ENCODE data around the gene NOLC1. TPM values are rescaled to one million over a fixed set of nuclear protein-coding genes. Genes with fewer than 3 reads are reported as not detected.
A peak's percentile ranks its signal among the peaks of the same experiment; 100 is the strongest.

The NOLC1 gene
- polyA plus RNA-seq (2013, experiment 1 of 2) = 45.7 TPM
- 46.3 TPM for polyA plus RNA-seq (2013, experiment 2 of 2)

- peak within 1 kb of the TSS; percentile 5 for H4K91ac ChIP-seq (ENCODE audit: low read length)
- H3K9ac ChIP-seq (ENCODE audit: low read length) = peak within 1 kb of the TSS; percentile 98
- 5% methylated on average over 59 of the region's 59 CpGs for WGBS
These were observed at the start of gene NOLC1 for GRCh38 chr10:102151774-102152544. Gene NOLC1, plus strand, starts transcription at chr10:102152389. Its CDS starts 22 bp downstream, at chr10:102152411.

GRCh38 chr10:102102421-102102820, 49.8 kb upstream of the NOLC1 start:
- no peak overlapping the region for H2BK12ac ChIP-seq (ENCODE audit: low read length in 2 of 2)
- H3K4me1 ChIP-seq (ENCODE audit: control insufficient read depth, insufficient read depth, low read depth, low read length) = peaks cover 5% of the 10 kb centered on the region
- no peak overlapping the region for H3K14ac ChIP-seq (ENCODE audit: low read length in 2 of 2)
- no peak overlapping the region for H2BK120ac ChIP-seq (ENCODE audit: low read depth, low read length)
- H3K18ac ChIP-seq (ENCODE audit: low read depth in 1 of 2, low read length in 2 of 2) = no peak overlapping the region
- no peak overlapping the region for H3K27ac ChIP-seq (ENCODE audit: low read length, poor library complexity, severe bottlenecking)
- H4K8ac ChIP-seq (ENCODE audit: low read length) = no peak overlapping the region
- H2AFZ ChIP-seq (ENCODE audit: low read depth, low read length) = no peak overlapping the region
- H3K36me3 ChIP-seq (ENCODE audit: control insufficient read depth in 1 of 2, insufficient read depth in 2 of 2, low read depth in 1 of 2, low read length in 2 of 2) = peaks cover 31 to 37% of the 10 kb centered on the region in 2 experiments
- no peaks in the 10 kb centered on the region for H3K27me3 ChIP-seq (ENCODE audit: control insufficient read depth in 1 of 2, insufficient read depth in 1 of 2, low read length in 2 of 2)
- 87% methylated on average over 1 of the region's 1 CpG for WGBS
- H2BK15ac ChIP-seq (ENCODE audit: low read depth, poor library complexity, severe bottlenecking) = no peak overlapping the region
- no peak overlapping the region for H2AK5ac ChIP-seq (ENCODE audit: low read length, severe bottlenecking)
- no peak overlapping the region for H3K4me3 ChIP-seq (ENCODE audit: insufficient read depth in 1 of 2, low read depth in 1 of 2, low read length in 2 of 2)
- H3K9me3 ChIP-seq (ENCODE audit: control insufficient read depth, low read length) = no peaks in the 10 kb centered on the region
- H3K9ac ChIP-seq (ENCODE audit: low read length) = no peak overlapping the region
- H3K4ac ChIP-seq (ENCODE audit: low read depth in 1 of 2, low read length in 2 of 2) = no peak overlapping the region
- DNase-seq = no peak
- H3K4me2 ChIP-seq (ENCODE audit: low read length, poor library complexity, severe bottlenecking) = no peak overlapping the region
- no peak overlapping the region for H2BK5ac ChIP-seq (ENCODE audit: low read depth, low read length, poor library complexity, severe bottlenecking)
- H3K79me1 ChIP-seq (replicated peaks; ENCODE audit: low read length, poor library complexity, severe bottlenecking) = peaks cover 17% of the 10 kb centered on the region
- no peak overlapping the region for H4K91ac ChIP-seq (ENCODE audit: low read length)
- H3K23ac ChIP-seq (ENCODE audit: low read length in 2 of 2) = no peak overlapping the region

More at GRCh38 chr10:102151774-102152544, at the start of gene NOLC1:
- H3K27ac ChIP-seq (ENCODE audit: low read length, poor library complexity, severe bottlenecking) = peak within 1 kb of the TSS; percentile 94
- peaks cover 10% of the 10 kb centered on the region for H3K4me1 ChIP-seq (ENCODE audit: control insufficient read depth, insufficient read depth, low read depth, low read length)
- H3K4me2 ChIP-seq (ENCODE audit: low read length, poor library complexity, severe bottlenecking) = peak within 1 kb of the TSS; percentile 74
- H3K18ac ChIP-seq (ENCODE audit: low read depth in 1 of 2, low read length in 2 of 2) = peak within 1 kb of the TSS in 1 of 2 experiments; percentile 96
- no peak within 1 kb of the TSS for H2BK15ac ChIP-seq (ENCODE audit: low read depth, poor library complexity, severe bottlenecking)
- peaks cover 40 to 61% of the 10 kb centered on the region in 2 experiments for H3K36me3 ChIP-seq (ENCODE audit: control insufficient read depth in 1 of 2, insufficient read depth in 2 of 2, low read depth in 1 of 2, low read length in 2 of 2)
- peak within 1 kb of the TSS in 1 of 2 experiments; percentile 85 for H3K14ac ChIP-seq (ENCODE audit: low read length in 2 of 2)
- H2AK5ac ChIP-seq (ENCODE audit: low read length, severe bottlenecking) = peak within 1 kb of the TSS; percentile 3
- no peak within 1 kb of the TSS for H4K8ac ChIP-seq (ENCODE audit: low read length)
- peak within 1 kb of the TSS in 1 of 2 experiments; percentile 96 for H3K23ac ChIP-seq (ENCODE audit: low read length in 2 of 2)
- peak within 1 kb of the TSS; percentile 72 to 98 for H3K4me3 ChIP-seq (ENCODE audit: insufficient read depth in 1 of 2, low read depth in 1 of 2, low read length in 2 of 2)
- no peaks in the 10 kb centered on the region for H3K9me3 ChIP-seq (ENCODE audit: control insufficient read depth, low read length)
- H2AFZ ChIP-seq (ENCODE audit: low read depth, low read length) = peak within 1 kb of the TSS; percentile 96
- peak within 1 kb of the TSS in 1 of 2 experiments; percentile 92 for H3K4ac ChIP-seq (ENCODE audit: low read depth in 1 of 2, low read length in 2 of 2)
- peak within 1 kb of the TSS in 1 of 2 experiments; percentile 29 for H2BK12ac ChIP-seq (ENCODE audit: low read length in 2 of 2)
- H3K79me1 ChIP-seq (replicated peaks; ENCODE audit: low read length, poor library complexity, severe bottlenecking) = peaks cover 16% of the 10 kb centered on the region
- H2BK5ac ChIP-seq (ENCODE audit: low read depth, low read length, poor library complexity, severe bottlenecking) = peak within 1 kb of the TSS; percentile 50
- peak; percentile 99 for DNase-seq
- no peaks in the 10 kb centered on the region for H3K27me3 ChIP-seq (ENCODE audit: control insufficient read depth in 1 of 2, insufficient read depth in 1 of 2, low read length in 2 of 2)
- H2BK120ac ChIP-seq (ENCODE audit: low read depth, low read length) = no peak within 1 kb of the TSS

- Histone ChIP-seq H3K27me3 (ENCODE audit: control insufficient read depth in 1 of 2, insufficient read depth in 1 of 2, low read length in 2 of 2) (no peaks in the 10 kb centered on the region), H4K8ac (ENCODE audit: low read length) (no peak overlapping the region), H3K9me3 (ENCODE audit: control insufficient read depth, low read length) (no peaks in the 10 kb centered on the region), H2BK12ac (ENCODE audit: low read length in 2 of 2) (no peak overlapping the region), H3K4me3 (ENCODE audit: insufficient read depth in 1 of 2, low read depth in 1 of 2, low read length in 2 of 2) (no peak overlapping the region), H2BK120ac (ENCODE audit: low read depth, low read length) (no peak overlapping the region), H2BK5ac (ENCODE audit: low read depth, low read length, poor library complexity, severe bottlenecking) (no peak overlapping the region), H3K79me1 (replicated peaks; ENCODE audit: low read length, poor library complexity, severe bottlenecking) (peaks cover 48% of the 10 kb centered on the region), H3K9ac (ENCODE audit: low read length) (no peak overlapping the region), H3K27ac (ENCODE audit: low read length, poor library complexity, severe bottlenecking) (no peak overlapping the region), H3K36me3 (ENCODE audit: control insufficient read depth in 1 of 2, insufficient read depth in 2 of 2, low read depth in 1 of 2, low read length in 2 of 2) (peaks cover 76 to 79% of the 10 kb centered on the region in 2 experiments), H2BK15ac (ENCODE audit: low read depth, poor library complexity, severe bottlenecking) (no peak overlapping the region), H3K23ac (ENCODE audit: low read length in 2 of 2) (no peak overlapping the region), H4K91ac (ENCODE audit: low read length) (no peak overlapping the region), H3K14ac (ENCODE audit: low read length in 2 of 2) (no peak overlapping the region), H3K4ac (ENCODE audit: low read depth in 1 of 2, low read length in 2 of 2) (no peak overlapping the region), H3K4me2 (ENCODE audit: low read length, poor library complexity, severe bottlenecking) (no peak overlapping the region), H2AK5ac (ENCODE audit: low read length, severe bottlenecking) (no peak overlapping the region), H3K18ac (ENCODE audit: low read depth in 1 of 2, low read length in 2 of 2) (no peak overlapping the region), H3K4me1 (ENCODE audit: control insufficient read depth, insufficient read depth, low read depth, low read length) (peaks cover 5% of the 10 kb centered on the region), H2AFZ (ENCODE audit: low read depth, low read length) (no peak overlapping the region)
- no peak for DNase-seq
- WGBS = 100% methylated on average over 2 of the region's 2 CpGs
These were observed 45.2 kb upstream of the NOLC1 start for GRCh38 chr10:102106998-102107397.
